Measurements from ENCODE around the gene IGDCC3. TPM values are rescaled to one million over a fixed set of nuclear protein-coding genes. Genes with fewer than 3 reads are reported as not detected.

Gene IGDCC3
- total RNA-seq, 1 donor, result not detected

DNA sequence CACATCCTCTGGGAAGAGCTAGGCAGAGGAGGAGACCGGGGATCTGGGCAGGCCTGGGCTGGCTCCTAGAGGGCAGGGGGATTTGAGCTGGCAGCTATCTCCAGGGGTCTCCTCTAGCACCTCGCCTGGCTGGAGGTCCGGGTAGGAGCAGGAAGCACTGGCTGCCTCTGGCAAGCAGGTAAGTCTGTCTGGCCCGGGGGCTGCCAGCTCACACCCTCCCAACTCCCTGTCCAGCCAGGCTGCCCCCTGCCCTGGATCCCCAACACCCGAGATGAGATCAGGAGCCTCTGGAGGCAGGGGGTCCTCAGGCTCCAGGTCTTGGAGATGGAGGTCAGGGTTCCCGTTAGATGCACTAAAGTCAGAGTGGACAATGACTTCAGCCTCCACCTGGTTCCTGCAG is 6.2 kb upstream of the IGDCC3 start:
- no peak overlapping the region for H3K4me3 ChIP-seq (ENCODE audit: low read depth, low read length)
- no peak for DNase-seq (ENCODE audit: low read depth)
- TF ChIP-seq, protein P1, sequence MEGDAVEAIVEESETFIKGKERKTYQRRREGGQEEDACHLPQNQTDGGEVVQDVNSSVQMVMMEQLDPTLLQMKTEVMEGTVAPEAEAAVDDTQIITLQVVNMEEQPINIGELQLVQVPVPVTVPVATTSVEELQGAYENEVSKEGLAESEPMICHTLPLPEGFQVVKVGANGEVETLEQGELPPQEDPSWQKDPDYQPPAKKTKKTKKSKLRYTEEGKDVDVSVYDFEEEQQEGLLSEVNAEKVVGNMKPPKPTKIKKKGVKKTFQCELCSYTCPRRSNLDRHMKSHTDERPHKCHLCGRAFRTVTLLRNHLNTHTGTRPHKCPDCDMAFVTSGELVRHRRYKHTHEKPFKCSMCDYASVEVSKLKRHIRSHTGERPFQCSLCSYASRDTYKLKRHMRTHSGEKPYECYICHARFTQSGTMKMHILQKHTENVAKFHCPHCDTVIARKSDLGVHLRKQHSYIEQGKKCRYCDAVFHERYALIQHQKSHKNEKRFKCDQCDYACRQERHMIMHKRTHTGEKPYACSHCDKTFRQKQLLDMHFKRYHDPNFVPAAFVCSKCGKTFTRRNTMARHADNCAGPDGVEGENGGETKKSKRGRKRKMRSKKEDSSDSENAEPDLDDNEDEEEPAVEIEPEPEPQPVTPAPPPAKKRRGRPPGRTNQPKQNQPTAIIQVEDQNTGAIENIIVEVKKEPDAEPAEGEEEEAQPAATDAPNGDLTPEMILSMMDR (IDR thresholded peaks at IDR 0.05; ENCODE audit: insufficient read depth, low read length), result no peak

DNA sequence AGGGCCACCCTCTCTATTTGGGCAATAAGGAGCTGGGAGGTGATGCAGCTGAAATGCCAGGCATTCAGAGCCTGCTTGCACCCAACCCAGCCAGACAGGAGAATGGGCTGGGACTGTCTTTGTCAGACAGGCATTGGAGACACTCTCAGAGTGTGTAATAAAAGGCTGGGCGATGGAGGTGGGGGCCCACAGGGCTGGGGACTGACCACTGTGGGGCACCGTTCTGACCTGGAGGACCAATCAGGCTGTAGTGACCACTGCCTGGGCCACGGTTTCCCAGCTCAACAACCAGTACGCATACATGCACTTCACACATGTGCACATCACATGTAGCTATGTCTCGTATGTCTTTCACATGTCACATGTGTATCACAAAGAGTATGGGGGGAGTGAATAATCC is 5.7 kb upstream of the IGDCC3 start:
- TF ChIP-seq, protein P1 (IDR thresholded peaks at IDR 0.05; ENCODE audit: insufficient read depth, low read length), result no peak
- H3K4me3 ChIP-seq (ENCODE audit: low read depth, low read length), result no peak overlapping the region
- DNase-seq (ENCODE audit: low read depth), result no peak

DNA sequence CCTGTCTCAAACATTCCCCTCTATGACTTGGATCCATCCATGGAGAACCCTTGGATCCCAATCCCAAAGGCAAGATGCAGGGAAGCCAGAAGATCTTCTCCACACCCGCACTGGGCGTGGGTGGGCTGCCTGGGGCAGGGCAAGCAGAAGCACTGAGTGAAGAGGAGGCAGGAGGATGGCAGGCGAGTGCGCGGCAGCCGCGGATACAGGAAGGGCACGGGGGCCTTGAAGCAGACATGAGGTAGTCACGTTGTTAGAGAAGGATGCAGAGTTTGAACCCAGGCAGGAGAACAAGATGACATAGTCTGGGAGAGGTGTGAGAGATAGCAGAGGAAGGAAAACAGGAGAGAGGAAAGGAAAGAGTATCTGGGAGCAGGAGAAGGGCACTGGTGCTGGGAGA is 5.1 kb upstream of the IGDCC3 start:
- DNase-seq (ENCODE audit: low read depth), result no peak
- no peak overlapping the region for H3K4me3 ChIP-seq (ENCODE audit: low read depth, low read length)
- TF ChIP-seq, protein P1 (IDR thresholded peaks at IDR 0.05; ENCODE audit: insufficient read depth, low read length), result no peak

DNA sequence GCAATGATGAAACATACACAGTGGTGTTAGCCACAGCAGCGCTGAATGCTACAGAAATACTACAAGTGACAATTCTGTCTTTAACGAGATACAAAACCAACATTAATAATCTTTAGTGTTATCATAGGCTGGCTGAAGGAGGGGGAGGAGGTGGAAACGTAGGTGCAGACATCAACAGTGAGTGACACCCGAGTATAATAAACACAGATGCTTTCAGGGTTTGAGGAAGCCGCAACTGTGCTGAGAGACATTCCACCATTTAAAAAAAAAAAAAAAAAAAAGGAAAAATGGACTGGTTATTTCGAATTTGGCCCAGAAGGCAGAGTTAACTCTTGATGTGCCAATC is 4.3 kb upstream of the IGDCC3 start:
- TF ChIP-seq, protein P1 (IDR thresholded peaks at IDR 0.05; ENCODE audit: insufficient read depth, low read length), result no peak
- no peak for DNase-seq (ENCODE audit: low read depth)
- H3K4me3 ChIP-seq (ENCODE audit: low read depth, low read length), result no peak overlapping the region

DNA sequence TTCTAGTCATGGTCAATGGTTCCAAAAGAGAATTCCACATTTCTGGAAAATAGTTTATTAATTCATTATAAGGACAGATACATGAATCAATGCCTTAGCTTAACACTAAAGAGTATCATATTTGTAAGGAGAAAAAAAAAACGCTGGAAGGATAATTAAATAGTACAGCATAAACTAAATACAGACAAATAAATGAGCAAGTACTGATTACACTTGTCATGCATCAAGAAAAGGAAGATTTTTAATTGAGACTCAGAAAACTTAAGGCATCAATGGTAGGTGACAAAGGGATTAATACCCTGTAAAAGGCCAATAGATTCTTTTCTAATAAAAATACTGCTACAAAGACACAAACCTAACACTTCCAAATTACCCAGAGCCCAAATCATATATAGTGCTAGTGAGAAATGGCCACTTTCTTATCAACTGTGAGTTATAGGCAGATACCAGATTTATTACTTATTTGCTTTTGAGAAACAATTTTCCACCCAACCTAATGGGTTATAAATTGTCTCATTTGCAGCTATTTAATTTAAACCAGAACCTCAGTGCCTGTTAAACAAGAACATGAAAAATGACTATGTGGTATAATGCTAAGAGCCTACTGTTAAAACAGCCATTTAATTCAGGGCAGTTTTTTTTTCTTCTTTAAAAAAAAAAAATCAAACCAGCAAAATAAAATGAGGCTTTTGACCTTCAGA is 3.8 kb upstream of the IGDCC3 start:
- no peak for DNase-seq (ENCODE audit: low read depth)
- no peak overlapping the region for H3K4me3 ChIP-seq (ENCODE audit: low read depth, low read length)
- TF ChIP-seq, protein P1 (IDR thresholded peaks at IDR 0.05; ENCODE audit: insufficient read depth, low read length), result no peak

DNA sequence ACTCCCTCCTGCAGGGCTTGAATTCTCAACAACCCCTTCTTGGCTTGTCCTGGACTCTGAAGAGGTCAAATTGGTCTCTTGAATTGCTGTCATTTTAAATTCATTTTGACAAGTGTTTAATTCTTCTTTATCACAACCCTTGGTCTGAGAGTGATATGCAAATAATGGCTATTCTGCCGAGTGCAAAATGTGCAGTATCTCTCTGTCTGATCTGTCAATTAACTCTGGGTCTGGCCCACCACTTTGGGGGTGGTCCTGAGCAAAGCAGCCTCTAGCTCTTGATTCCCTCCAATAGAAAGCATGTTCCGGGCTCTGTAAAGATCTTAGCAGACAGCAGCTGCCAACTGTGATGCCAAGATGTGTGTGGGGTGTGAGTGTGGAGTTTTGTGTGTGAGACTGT is 2.2 kb upstream of the IGDCC3 start:
- TF ChIP-seq, protein P1 (IDR thresholded peaks at IDR 0.05; ENCODE audit: insufficient read depth, low read length), result no peak
- H3K4me3 ChIP-seq (ENCODE audit: low read depth, low read length), result no peak overlapping the region
- DNase-seq (ENCODE audit: low read depth), result no peak
